Astrocyte of the spinal cord (primary cell): ENCODE results near the gene IQSEC3.

Experiments
- DNase-seq: peaks from one replicate; pipeline ENCODE4 v3.0.0; 2011; ENCODE audit warnings: low read depth, low spot score
- H3K4me3 ChIP-seq: 2 replicates; pipeline ENCODE4 v1.5.1; 2011; ENCODE audit warnings: low read depth, mild to moderate bottlenecking, low read length, moderate library complexity
- CTCF ChIP-seq: IDR thresholded peaks from 2 replicates; pipeline ENCODE4 v1.5.1; 2012; ENCODE audit warnings: low read depth, mild to moderate bottlenecking, low read length, inconsistent platforms
- in situ Hi-C: cut with HindIII; loops from 2 replicates; pipeline ENCODE4 v1.10.0; 2017; ENCODE audit warnings: low sequenced_read_pairs

Gene IQSEC3

DNA sequence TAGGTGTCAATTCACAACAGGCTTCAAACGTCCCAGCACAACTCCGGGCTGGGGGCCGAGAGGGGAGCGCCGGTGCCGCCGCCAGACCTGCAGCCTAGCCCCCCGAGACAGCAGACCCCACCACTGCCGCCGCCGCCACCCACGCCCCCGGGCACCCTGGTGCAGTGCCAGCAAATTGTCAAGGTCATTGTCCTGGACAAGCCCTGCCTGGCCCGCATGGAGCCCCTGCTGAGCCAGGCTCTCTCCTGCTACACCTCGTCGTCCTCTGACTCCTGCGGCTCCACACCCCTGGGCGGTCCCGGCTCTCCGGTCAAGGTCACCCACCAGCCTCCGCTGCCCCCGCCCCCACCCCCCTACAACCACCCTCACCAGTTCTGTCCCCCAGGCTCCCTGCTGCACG lies 108.0 kb downstream of the IQSEC3 start:
- H3K4me3 ChIP-seq = no peak overlapping the region
- in situ Hi-C loops = no loop called here
- no peak for TF ChIP-seq CTCF
- no peak for DNase-seq

GRCh38 chr12:175250-175649 lies 108.7 kb downstream of the IQSEC3 start:
- no peak for TF ChIP-seq CTCF
- in situ Hi-C loops = no loop called here
- no peak for DNase-seq
- H3K4me3 ChIP-seq = no peak overlapping the region

DNA sequence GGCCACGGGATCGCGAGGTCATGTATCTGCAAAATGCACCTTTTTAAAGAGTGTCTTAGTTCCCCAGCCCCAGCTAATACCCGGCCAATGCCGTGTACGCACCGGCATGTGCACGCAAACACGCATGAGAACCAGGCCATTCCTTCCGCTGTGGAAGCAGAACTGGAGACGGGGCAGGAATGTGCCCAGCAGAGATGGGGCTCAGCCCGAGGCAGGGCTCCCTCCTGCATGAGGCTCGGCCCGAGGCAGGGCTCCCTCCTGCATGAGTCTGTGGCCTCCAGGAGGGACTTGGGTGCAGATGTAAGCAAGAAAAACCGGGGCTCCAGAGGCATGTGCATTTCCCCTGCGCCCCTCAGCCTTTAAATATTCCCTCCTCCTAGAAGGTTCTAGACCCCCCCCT lies 109.2 kb downstream of the IQSEC3 start:
- no peak overlapping the region for H3K4me3 ChIP-seq
- no peak for TF ChIP-seq CTCF
- in situ Hi-C loops = no loop called here
- no peak for DNase-seq

GRCh38 chr12:176321-177181 lies 110.0 kb downstream of the IQSEC3 start:
- no peak for TF ChIP-seq CTCF
- in situ Hi-C loops = no loop called here
- DNase-seq = no peak
- no peak overlapping the region for H3K4me3 ChIP-seq

GRCh38 chr12:177336-177979 lies 110.9 kb downstream of the IQSEC3 start:
- H3K4me3 ChIP-seq = no peak overlapping the region
- in situ Hi-C loops = no loop called here
- TF ChIP-seq CTCF = no peak
- DNase-seq = no peak

DNA sequence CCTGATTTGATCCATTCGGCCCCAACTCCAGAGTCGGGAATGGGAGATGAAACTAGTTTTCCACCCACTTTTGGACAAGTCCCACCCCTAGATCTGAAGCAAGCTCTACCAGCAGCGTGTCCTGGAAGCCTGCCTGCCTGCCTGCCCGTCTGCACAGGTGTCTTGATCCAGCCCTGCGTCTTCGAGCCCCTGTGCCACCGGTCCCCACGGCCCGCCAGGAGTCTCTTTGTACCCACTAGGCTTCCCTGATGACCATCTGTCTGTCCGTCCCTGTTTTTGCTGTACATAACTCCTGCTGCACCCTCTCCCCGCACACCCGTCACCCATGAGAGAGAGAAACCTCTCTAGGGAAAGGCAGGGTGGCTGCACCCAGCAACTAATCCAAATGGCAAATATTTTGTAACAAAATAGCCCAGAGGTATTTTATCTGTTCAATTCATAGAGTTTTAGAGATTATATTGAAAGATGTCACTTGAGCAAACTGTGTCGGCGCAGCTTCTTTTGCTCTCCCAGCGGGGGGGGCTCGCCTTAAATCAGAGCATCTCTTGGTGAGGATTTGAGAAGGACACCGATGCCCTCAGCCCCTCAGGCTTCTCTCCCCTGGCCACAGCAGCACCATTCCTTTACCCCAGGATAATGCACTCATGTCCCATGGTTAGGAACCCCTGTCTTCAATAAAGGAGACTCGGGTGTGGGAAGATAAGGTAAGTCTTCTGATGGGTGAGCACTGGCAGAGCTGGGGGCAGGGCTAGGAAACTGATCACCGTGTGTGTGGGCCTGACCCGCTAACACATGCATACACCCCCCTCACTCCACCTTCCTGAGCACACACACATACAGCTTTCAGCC lies 111.6 kb downstream of the IQSEC3 start:
- no peak overlapping the region for H3K4me3 ChIP-seq
- no peak for DNase-seq
- in situ Hi-C loops = no loop called here
- TF ChIP-seq CTCF = no peak
